ENCODE data around the gene IHH.

IHH gene

DNA sequence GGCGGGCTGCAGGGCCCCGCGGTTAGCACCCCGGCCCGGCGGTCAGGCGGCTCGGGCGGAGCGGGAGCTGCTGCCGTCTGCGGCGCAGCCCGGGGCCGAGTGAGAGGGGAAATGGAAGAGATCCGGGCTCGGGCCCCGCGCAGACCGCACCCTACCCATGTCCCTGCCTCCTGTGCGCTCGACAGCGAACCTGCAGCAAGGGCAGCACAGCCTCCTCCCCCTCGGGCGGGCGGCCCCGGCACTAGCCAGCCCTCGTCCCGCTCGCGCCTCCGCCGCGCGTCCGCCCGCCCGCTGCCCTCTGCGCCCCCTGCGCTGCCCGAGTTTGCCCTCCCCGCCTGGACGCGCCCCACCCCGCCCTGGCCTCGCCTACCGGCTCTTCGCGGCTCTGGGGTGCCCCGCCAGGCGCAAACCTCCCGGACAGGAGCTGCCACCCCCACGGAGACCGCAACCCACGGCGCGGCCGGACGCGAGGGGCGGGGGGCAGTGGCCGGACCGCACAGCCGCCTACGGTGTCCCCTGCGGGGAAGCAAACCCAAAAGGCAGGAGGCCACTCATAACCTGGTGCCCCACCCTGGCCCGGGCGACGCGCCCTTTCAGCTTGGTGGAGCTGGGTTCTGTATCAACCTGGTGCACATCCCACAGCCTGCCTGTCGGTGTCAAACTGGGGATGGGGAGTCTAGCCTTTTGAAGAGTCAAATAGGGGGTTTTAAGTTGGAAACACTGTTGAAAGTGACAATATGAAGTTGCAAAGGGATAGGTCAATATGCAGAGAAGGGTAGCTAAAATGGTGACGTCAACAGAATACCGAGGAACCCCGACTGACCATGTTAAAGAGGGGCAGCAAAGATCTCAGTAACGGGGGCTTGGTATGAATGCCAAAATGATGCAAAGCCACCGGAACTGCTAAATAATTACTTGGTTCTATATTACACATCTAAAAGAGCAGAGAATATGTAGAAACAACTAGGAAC lies at the start of gene IHH:
TSS of gene IHH (minus strand) at position 101 of the 971 bp plus-strand sequence. CDS start 454 bp downstream, outside the sequence.
- Mint-ChIP-seq H3K27ac (no peak within 1 kb of the TSS), H3K27me3 (peaks cover 70% of the 10 kb centered on the region), H3K4me3 (peak within 1 kb of the TSS; percentile 55)

DNA sequence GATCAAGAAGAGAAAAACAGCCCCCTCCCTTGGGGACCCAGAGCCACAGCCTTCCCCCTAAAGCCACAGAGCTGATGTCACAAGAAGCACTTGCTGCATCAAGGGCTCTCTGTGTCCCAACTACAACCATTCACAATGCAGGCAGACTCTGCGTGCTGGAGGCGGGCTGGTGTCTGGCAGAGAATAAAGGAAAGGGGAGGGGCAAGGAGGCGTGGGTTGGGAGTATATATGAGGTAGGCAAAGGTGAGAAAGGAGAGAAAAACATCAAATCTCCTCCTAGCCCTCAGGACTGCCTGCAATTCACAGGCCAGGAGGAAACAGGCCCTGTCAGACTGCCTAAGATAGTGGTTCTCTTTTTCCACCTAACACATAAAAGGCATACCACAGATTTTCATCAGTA lies 48.8 kb upstream of the IHH start:
- H3K4me1 Mint-ChIP-seq: peaks cover 14% of the 10 kb centered on the region
- H3K27ac Mint-ChIP-seq: no peak overlapping the region
- H3K4me3 Mint-ChIP-seq: no peak overlapping the region
- no peak for ATAC-seq
- no peaks in the 10 kb centered on the region for H3K9me3 Mint-ChIP-seq
- H3K27me3 Mint-ChIP-seq: no peaks in the 10 kb centered on the region
- H3K36me3 Mint-ChIP-seq: peaks cover 33% of the 10 kb centered on the region

More for the DNA sequence above, at the start of gene IHH:
- Mint-ChIP-seq H3K4me1 (peaks cover 36% of the 10 kb centered on the region), H3K36me3 (no peaks in the 10 kb centered on the region), H3K9me3 (no peaks in the 10 kb centered on the region)
- no peak for ATAC-seq

DNA sequence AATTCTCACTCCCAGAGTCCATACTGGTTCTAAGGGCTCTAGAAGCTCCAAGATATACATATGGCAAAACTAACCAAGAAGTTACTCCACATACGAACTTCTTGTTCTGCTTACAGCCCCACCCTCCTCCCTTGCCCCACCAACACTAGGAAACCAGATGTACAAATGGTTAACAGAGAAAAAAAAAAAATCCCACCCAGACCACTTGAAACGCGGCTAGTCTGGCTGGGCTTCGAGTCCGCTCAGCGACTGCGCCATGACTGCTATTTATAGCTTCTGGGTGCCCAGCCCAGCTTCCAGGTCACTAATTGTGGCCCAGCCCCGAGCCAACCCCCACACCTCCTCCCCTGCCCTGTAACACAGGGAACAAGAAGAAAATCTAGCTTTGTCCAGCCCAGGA lies 47.0 kb upstream of the IHH start:
- H3K27me3 Mint-ChIP-seq: no peaks in the 10 kb centered on the region
- no peak overlapping the region for H3K4me3 Mint-ChIP-seq
- ATAC-seq: no peak
- H3K36me3 Mint-ChIP-seq: peaks cover 31% of the 10 kb centered on the region
- no peak overlapping the region for H3K27ac Mint-ChIP-seq
- peaks cover 6% of the 10 kb centered on the region for H3K4me1 Mint-ChIP-seq
- no peaks in the 10 kb centered on the region for H3K9me3 Mint-ChIP-seq

DNA sequence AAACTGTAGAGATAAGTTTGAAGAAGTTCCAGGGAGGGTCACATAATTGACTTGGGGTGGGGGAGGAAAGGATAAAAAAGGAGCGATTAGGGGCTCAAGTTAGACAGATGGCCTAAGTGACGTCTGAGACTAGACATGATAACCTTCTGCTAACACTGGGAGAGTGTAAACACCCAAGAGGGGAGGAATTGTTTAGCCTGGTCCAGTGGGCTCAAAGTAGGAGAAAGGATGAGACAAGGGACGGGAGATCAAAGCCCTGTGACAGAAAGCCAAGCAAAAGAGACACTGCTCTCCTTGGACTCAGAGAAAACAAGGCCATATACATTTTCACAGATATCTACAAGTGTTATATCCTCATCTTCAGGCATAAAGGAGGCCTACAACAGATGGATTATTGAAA lies 45.5 kb upstream of the IHH start:
- Mint-ChIP-seq H3K4me1 (peaks cover 6% of the 10 kb centered on the region), H3K4me3 (no peak overlapping the region), H3K9me3 (no peaks in the 10 kb centered on the region)

DNA sequence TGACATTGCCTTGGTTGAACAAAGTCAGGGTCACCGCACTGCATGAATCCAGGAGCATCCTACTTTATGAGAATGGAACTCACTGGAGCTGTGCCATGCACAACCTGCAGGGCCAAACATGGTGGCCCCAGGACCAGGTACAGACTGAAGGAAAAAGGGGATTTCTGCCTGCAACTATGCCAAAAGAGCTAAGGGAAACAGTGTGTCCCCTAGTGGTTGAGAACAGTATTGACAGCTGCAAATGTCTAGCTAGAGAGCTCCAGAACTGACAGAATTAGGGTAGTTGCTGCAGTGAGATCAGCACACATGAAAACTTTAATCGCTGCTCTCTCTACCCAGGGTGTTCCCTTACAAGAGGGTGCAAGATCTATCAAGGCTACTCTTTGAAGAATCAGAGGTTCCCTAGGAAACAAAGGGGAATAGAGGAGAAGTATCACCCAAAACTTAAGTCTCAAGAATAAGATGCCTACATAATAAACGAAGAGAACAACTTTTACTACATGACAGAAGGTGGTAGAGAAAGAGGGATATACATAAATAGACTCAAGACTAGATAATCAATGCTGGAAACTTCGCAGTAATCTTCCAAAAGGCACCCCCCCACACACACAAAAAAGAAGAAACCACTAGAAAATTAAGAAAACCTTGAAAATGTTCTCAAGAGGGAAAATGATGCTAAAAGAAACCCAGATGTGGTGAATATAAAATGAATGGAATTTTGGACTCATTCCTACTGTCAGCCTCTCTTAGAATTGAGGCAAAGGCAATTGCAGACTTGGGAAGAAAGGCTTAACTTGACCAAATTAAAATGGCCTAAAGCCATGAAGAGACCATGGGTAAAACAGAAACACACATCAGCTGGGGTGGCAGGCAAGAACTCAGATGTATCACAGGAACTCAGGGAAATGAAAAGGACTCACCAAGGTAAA lies 43.6 kb upstream of the IHH start:
- ATAC-seq: no peak
- Mint-ChIP-seq H3K27ac (no peak overlapping the region), H3K27me3 (no peaks in the 10 kb centered on the region), H3K4me3 (no peak overlapping the region), H3K4me1 (peaks cover 6% of the 10 kb centered on the region), H3K9me3 (no peaks in the 10 kb centered on the region), H3K36me3 (peaks cover 24% of the 10 kb centered on the region)

More for the DNA sequence above, 45.5 kb upstream of the IHH start:
- no peak overlapping the region for H3K27ac Mint-ChIP-seq
- ATAC-seq: no peak
- no peaks in the 10 kb centered on the region for H3K27me3 Mint-ChIP-seq
- peaks cover 36% of the 10 kb centered on the region for H3K36me3 Mint-ChIP-seq

DNA sequence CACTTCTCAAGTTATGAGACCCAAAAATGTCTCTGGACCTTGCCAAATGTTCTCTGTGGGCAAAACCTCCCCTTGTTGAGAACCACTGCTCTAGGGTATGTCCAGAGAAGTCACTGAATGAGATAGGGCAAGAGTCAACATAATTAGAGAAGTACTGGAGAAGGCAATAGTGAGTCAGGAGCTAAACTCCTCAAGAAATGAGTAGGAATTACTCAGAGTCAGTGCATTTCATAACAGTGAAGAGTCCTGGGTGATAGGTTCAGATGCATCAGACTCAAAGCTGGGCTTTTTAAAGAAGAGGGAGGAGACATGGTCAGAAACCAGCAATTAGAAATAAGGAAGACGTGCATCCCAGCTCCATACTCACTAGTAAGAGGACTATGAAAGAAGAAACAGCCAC lies 38.6 kb upstream of the IHH start:
- Mint-ChIP-seq H3K4me3 (no peak overlapping the region), H3K4me1 (peaks cover 4% of the 10 kb centered on the region), H3K27me3 (no peaks in the 10 kb centered on the region), H3K27ac (no peak overlapping the region), H3K36me3 (peaks cover 23% of the 10 kb centered on the region), H3K9me3 (no peaks in the 10 kb centered on the region)
- no peak for ATAC-seq

DNA sequence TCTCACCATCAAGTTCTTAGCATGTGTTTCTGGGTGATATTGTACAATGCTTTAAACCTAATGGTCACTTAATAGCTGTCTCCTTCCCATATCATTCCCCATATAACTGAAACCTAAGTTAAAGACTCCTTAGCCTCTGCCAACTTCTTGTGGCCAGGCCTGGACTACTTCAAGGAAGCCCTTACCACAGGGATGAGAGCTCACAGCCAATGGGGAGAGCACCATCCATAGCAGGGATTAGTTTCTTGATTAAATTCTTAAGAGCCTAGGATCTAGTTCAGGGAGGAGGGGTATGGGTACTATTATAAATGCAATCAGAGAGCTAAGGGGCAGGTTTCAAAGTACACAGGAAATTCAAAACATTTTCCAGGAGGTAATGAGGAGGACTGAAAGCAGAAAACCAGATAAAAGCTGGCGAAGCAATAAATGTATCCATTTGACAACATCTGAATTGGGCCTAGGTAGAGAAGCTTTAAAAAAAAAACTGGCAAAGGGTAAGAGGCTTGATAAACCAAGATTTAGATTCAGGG lies 34.8 kb upstream of the IHH start:
- no peak for ATAC-seq
- Mint-ChIP-seq H3K4me3 (no peak overlapping the region), H3K27ac (no peak overlapping the region), H3K4me1 (no peaks in the 10 kb centered on the region), H3K27me3 (no peaks in the 10 kb centered on the region), H3K9me3 (no peaks in the 10 kb centered on the region), H3K36me3 (peaks cover 30% of the 10 kb centered on the region)

DNA sequence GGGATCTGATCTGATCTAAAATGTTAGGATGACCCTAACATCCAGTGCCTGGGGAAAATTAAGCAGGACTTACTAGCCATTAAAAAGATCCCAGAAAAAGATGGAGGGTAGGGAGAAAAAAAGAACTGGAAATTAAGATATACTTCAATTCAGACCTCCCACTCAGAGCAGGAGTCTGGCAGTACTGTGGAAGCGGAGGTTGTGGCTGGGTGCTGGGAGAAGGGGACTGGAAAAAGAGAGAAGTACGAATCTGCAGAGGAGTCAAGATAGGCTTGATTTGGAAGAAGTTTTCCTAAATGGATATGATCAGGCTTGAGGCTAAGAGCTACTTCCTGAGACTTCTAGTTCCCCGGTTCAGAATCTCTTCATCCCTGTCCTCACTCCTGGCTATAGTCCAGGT lies 33.5 kb upstream of the IHH start:
- peaks cover 35% of the 10 kb centered on the region for H3K36me3 Mint-ChIP-seq
- ATAC-seq: no peak
- no peak overlapping the region for H3K4me3 Mint-ChIP-seq
- no peak overlapping the region for H3K27ac Mint-ChIP-seq
- H3K27me3 Mint-ChIP-seq: no peaks in the 10 kb centered on the region
- H3K4me1 Mint-ChIP-seq: no peaks in the 10 kb centered on the region
- H3K9me3 Mint-ChIP-seq: no peaks in the 10 kb centered on the region

DNA sequence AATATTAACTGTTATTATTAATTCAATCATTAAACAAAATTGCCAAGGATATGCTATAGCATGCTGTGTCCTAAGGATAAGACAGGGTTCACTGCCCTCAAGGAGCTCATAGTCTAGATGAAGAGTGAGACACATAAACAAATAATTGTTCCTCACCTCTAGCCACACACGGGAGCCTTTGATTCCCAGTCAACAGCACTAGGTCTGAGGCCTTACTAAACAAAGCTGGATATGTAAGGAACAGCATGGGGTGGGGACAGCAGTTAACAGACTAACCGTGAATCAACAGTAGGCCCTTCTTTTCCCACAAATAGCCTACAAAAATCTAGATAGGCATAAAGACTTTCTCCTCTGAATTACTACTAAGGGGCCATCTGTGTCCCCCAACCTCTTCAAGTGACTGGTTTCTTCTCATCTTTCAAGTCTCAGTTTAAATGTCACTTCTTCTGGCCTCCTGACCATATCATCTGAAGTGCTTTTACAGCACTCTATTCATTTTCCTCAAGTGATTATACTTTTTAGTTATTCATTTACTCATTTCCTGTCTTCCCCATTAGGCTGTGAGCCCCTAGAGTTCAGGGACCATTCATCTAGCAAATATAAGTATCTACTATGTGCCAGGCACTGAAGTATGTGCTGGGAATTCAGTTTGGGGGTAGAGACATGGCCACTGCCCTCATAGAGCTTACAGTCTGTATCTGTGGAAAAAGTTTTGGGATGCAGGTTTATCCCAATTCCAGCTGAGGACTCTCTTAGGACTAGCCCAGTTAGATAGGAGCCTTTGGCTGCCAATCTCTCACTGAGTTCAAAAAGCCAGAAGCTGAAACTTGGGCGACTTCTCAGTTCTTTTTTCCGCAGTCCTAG lies 29.9 kb upstream of the IHH start:
- Mint-ChIP-seq H3K36me3 (peaks cover 50% of the 10 kb centered on the region), H3K9me3 (no peaks in the 10 kb centered on the region), H3K4me1 (peaks cover 15% of the 10 kb centered on the region), H3K27me3 (no peaks in the 10 kb centered on the region), H3K4me3 (no peak overlapping the region), H3K27ac (no peak overlapping the region)
- no peak for ATAC-seq

DNA sequence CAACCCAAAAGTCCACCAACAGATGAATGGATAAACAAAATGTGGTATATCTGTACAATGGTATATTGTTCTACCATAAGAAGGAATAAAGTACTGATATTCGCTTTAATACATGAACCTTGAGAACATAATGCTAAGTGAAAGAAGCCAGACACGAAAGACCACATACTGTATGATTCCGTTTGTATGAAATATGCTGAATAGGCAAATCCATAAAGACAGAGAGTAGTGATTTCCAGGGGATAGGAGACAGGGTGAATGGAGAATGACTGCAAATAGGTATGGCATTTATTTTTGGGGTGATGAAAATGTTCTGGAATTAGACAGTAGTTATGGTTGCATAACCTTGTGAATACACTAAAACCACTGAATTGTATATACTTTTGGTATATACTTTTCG lies 28.6 kb upstream of the IHH start:
- H3K27me3 Mint-ChIP-seq: no peaks in the 10 kb centered on the region
- peaks cover 45% of the 10 kb centered on the region for H3K36me3 Mint-ChIP-seq
- H3K9me3 Mint-ChIP-seq: no peaks in the 10 kb centered on the region
- H3K27ac Mint-ChIP-seq: no peak overlapping the region
- ATAC-seq: no peak
- peaks cover 15% of the 10 kb centered on the region for H3K4me1 Mint-ChIP-seq
- no peak overlapping the region for H3K4me3 Mint-ChIP-seq

DNA sequence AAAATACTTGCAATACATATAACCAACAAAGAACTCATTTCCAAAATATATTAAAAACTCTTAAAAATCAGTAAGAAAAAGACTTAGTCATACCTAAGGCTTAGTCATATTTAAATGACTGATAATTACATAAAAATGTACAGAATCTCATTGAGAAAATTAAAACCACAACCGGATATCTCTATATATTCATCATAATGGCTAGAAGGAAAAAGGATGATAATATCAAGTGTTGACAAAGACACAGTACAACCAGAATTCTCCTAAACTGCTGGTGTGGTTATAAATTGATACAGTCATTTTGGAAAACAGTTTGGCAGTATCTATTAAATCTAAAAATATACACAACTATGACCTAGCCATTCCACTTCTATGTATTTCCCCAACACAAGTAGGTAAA lies 27.1 kb upstream of the IHH start:
- H3K27me3 Mint-ChIP-seq: no peaks in the 10 kb centered on the region
- H3K27ac Mint-ChIP-seq: no peak overlapping the region
- no peak overlapping the region for H3K4me3 Mint-ChIP-seq
- no peaks in the 10 kb centered on the region for H3K9me3 Mint-ChIP-seq
- H3K36me3 Mint-ChIP-seq: peaks cover 34% of the 10 kb centered on the region
- ATAC-seq: no peak
- peaks cover 19% of the 10 kb centered on the region for H3K4me1 Mint-ChIP-seq

DNA sequence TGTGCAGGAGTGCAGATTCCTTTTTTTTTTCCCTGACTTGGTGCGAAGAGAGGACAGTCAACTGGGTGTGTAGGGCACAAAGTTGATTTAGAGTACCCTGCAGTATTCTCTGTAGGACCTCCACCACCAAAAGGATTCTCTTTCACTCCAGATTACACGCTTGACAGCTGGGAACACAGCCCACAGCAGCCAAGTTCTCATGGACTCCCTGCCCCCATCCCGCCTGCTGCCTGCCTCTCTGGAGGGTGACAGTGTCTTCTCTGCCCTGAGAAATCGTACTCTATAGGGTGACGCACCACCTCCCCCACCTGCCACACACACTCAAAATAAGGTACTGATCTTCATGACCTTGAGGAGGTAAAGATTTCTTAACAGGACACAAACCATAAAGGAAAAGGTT lies 26.6 kb upstream of the IHH start:
- no peak for ATAC-seq
- Mint-ChIP-seq H3K27ac (no peak overlapping the region), H3K36me3 (peaks cover 33% of the 10 kb centered on the region), H3K4me1 (peaks cover 23% of the 10 kb centered on the region), H3K9me3 (no peaks in the 10 kb centered on the region), H3K4me3 (no peak overlapping the region), H3K27me3 (no peaks in the 10 kb centered on the region)

DNA sequence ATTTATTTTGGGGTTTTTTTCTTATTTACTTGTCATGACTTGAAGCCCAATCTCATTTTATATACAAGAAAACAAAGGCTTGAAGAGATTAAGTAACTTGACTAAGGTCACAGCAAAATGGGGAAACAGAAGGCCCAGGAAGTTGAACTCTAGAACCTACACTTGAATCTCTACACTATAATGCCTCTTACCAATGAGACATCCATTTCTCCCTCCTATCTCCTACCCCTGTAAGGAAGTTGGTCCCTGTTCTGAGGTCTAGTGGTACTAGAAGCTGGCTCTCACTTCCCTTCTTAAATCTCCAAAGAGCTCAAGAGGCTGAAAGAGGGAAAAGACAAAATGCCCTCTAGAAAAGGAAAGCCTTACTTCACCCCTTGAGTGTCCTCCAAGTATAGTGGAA lies 25.5 kb upstream of the IHH start:
- Mint-ChIP-seq H3K27ac (no peak overlapping the region), H3K9me3 (no peaks in the 10 kb centered on the region), H3K36me3 (peaks cover 33% of the 10 kb centered on the region), H3K4me1 (peaks cover 34% of the 10 kb centered on the region), H3K4me3 (no peak overlapping the region), H3K27me3 (no peaks in the 10 kb centered on the region)
- ATAC-seq: no peak

DNA sequence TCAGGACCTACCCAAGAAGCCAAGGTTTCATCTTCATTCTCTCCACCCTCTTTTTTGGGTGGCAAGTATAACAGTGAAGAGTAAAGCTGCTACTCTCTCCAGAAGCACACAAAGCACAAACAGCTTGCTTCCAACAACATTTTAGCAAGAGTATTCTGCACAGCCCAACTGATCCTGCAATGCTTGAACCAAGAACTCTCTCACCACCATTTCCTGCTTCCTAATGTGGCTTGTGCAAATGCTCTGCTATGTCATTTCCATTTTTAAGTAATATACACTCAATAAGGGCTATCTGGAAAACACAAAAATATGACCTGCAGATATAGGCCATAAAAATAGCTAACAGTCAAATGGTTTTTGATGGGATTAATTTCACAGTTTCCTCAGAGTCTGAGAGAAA lies 24.1 kb upstream of the IHH start:
- H3K27me3 Mint-ChIP-seq: no peaks in the 10 kb centered on the region
- peaks cover 27% of the 10 kb centered on the region for H3K36me3 Mint-ChIP-seq
- H3K4me1 Mint-ChIP-seq: peaks cover 34% of the 10 kb centered on the region
- no peak overlapping the region for H3K4me3 Mint-ChIP-seq
- no peaks in the 10 kb centered on the region for H3K9me3 Mint-ChIP-seq
- no peak overlapping the region for H3K27ac Mint-ChIP-seq
- no peak for ATAC-seq

All from stimulated activated memory B cell treated with anti-CD40 and anti-IgM and Interleukin-4, amounts not matched to agents 10 μg/mL and 1 μg/mL and 100 μg/mL, for 72 hours (primary cell).